GM12873 (cell line): ENCODE measurements around the gene ZBTB8OS.

Source experiments
- CTCF ChIP-seq: IDR thresholded peaks from 2 replicates; pipeline ENCODE4 v1.5.1; 2012; ENCODE audit warnings: low read depth, mild to moderate bottlenecking, moderate library complexity, low read length, control low read depth; ENCODE audit not compliant: insufficient read depth; ENCODE audit errors: missing control alignments

The ZBTB8OS gene

GRCh38 chr1:32650248-32650751 is at the start of gene ZBTB8OS:
Gene ZBTB8OS, minus strand, starts transcription at chr1:32650550. Its CDS starts 21 bp downstream, at chr1:32650529.
- TF ChIP-seq CTCF = no peak

DNA sequence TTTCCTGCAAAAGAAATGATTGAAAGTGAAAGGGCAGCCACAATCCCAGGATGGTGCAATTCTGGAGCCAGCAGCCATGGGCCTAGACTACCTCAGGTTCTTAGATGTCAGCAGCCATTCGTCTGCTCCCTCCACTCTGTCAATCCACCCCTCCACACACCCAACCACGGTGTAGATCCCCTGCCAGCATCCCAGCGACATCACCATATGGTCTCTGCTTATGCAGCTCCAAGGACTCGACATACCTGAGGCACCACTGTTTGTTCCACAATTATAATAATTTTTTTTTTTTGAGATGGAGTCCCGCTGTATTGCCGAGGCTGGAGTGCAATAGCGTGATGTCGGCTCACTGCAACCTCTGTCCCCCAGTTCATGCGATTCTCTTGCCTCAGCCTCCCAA is 45.7 kb upstream of the ZBTB8OS start:
- TF ChIP-seq CTCF = no peak

GRCh38 chr1:32695098-32695904 is 45.0 kb upstream of the ZBTB8OS start:
- TF ChIP-seq CTCF = no peak

DNA sequence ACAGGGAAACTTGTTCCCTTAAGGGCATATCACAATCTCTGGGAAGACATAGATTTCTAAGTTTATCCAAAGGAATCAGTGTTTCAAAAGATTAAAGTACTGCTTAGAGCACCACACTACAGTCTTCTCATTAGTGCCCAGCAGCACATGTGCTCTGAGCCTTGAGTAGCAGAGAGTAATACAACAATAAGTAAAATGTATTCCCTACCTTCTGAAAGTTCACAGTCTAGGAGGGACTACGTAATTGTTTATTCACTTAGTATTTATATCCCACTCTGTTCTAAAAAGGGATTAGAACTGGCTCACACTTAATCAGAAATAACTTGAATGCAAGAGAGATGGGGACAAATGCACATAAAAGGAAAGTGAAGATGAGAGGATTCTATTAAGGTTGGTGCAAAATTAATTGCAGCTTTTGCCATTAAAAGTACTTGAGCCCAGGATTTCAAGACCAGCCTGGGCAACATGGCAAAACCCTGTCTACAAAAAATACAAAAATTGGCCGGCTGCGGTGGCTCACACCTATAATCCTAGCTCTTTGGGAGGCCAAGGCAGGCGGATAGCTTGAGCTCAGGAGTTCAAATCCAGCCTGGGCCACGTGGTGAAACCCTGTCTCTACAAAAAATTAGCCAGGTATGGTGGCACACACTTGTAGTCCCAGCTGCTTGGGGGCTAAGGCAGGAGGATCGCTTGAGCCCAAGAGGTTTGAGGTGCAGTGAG is 43.3 kb upstream of the ZBTB8OS start:
- no peak for TF ChIP-seq CTCF

GRCh38 chr1:32686387-32686786 is 36.0 kb upstream of the ZBTB8OS start:
- no peak for TF ChIP-seq CTCF

DNA sequence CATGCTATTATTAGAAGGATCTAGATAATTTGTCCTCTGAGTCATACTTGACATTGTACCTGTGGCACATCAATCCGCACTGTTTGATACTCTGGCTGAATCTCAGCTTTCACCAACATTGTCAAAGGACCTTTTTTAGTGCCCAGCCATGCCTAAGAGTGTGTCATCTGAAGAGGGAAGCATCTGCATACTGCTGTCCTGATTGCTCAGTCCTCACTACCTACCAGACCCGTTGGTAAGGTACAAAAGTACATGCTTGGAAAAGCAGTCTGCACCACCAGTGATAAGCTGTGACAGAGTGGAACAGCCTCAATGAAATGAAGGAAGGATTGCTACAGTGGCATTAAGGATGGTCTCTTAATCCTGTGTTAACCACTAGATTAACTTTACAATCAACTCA is 35.1 kb upstream of the ZBTB8OS start:
- no peak for TF ChIP-seq CTCF

GRCh38 chr1:32684167-32684811 is 33.9 kb upstream of the ZBTB8OS start:
- no peak for TF ChIP-seq CTCF
